Measurements from ENCODE around the gene GRIK4.

GRIK4 gene

DNA sequence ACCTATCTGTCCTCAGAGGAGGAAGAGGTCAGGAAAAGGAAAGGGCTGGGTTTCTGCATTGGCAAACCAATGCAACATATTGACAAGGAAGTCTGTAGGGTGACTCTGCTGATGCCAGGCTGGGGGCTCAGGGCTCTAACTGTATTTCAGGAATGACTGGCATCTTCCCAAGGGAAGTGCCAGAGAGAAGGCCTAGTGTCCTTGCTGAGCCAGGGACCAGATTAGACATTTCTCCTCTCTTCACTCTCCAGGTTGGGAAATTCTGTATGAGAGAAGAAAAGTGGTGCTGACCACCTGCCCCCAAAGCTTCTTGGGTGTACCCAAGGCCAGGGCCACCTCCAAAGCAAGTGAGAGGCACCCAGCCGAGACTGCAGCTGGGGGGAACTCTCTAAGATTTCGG is 27.2 kb downstream of the GRIK4 start:
- Histone ChIP-seq H3K4me1 (no peaks in the 10 kb centered on the region), H3K4me3 (no peak overlapping the region), H3K9me3 (no peaks in the 10 kb centered on the region), H3K27me3 (ENCODE audit: low read depth) (no peaks in the 10 kb centered on the region), H3K36me3 (replicated peaks) (no peaks in the 10 kb centered on the region)
- no peak for DNase-seq (ENCODE audit: low spot score in 2 of 2)
- in situ Hi-C loops (cut with MboI; ENCODE audit: low sequenced_read_pairs): no loop called here

- in situ Hi-C loops (cut with MboI; ENCODE audit: low sequenced_read_pairs): no loop called here
- Histone ChIP-seq H3K36me3 (replicated peaks) (no peaks in the 10 kb centered on the region), H3K4me3 (no peak overlapping the region), H3K9me3 (no peaks in the 10 kb centered on the region), H3K27me3 (ENCODE audit: low read depth) (no peaks in the 10 kb centered on the region), H3K4me1 (no peaks in the 10 kb centered on the region)
- DNase-seq (ENCODE audit: low spot score in 2 of 2): no peak
Measured at GRCh38 chr11:120539667-120540369, 28.3 kb downstream of the GRIK4 start.

DNA sequence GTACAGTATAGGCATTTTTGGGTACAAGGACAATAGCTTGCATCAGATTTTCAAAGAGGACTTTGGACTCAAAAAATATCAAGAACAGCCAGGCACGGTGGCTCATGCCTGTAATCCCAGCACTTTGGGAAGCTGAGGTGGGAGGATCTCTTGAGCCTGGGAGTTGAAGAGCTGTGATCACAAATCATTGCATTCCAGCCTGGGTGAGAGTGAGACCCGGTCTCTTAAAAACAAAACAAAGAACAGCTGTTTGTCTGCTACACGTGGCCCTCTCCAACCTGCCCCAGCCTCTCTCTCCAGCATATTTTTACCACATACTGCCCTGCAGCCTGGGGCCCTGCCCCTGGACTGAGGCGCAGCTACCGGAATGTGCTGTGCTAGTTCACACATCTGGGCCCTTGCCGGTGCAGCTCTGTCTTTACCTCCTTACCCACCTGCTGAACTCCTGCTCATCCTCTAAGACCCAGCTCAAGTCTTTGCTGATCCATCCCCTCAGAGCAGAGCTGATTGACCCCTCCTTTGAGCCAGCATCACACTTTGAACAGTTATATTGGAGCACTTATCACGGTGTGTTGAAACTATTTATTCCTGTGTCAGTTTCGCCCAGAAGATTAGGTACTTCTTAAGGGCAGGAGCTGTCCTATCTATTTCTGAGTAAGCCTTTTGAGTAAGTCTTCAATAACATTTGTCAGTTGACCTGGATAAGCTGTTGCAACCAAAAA is 29.4 kb downstream of the GRIK4 start:
- Histone ChIP-seq H3K4me3 (no peak overlapping the region), H3K27me3 (ENCODE audit: low read depth) (no peaks in the 10 kb centered on the region), H3K9me3 (no peaks in the 10 kb centered on the region), H3K4me1 (no peaks in the 10 kb centered on the region), H3K36me3 (replicated peaks) (no peaks in the 10 kb centered on the region)
- in situ Hi-C loops (cut with MboI; ENCODE audit: low sequenced_read_pairs): no loop called here
- DNase-seq (ENCODE audit: low spot score in 2 of 2): no peak

DNA sequence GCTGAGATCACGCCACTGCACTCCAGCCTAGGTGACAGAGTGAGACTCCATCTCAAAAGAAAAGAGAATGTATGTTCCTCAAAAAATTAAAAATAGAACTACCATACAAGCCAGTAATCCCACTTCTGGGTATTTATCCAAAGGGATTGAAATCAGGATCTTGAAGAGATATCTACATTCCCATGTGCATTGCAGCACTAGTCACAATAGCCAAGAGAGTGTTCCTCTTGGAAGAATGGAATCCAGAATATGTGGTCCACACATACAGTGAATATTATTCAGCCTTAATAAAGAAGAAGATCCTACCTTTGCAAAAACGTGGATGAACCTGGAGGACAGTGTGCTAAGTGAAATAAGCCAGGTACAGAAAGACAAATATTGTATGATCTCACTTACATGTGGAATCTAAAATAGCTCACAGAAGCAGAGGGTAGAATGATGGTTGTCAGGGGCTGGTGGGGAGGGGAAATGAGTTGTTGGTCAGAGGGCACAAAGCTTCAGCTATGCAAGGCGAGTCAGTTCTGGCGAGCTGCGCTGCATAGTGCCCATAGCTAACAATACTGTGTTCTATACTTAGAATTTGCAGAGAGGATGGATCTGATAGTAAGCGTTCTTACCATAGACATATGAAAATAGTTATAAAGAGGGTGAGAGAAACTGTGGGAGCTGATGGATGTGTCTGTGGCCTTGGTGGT is 32.1 kb downstream of the GRIK4 start:
- in situ Hi-C loops (cut with MboI; ENCODE audit: low sequenced_read_pairs): no loop called here
- Histone ChIP-seq H3K27me3 (ENCODE audit: low read depth) (no peaks in the 10 kb centered on the region), H3K4me3 (no peak overlapping the region), H3K36me3 (replicated peaks) (no peaks in the 10 kb centered on the region), H3K4me1 (no peaks in the 10 kb centered on the region), H3K9me3 (no peaks in the 10 kb centered on the region)
- DNase-seq (ENCODE audit: low spot score in 2 of 2): no peak

- H3K36me3 ChIP-seq (replicated peaks): no peaks in the 10 kb centered on the region
- H3K9me3 ChIP-seq: no peaks in the 10 kb centered on the region
- no peak for DNase-seq (ENCODE audit: low spot score in 2 of 2)
- H3K27me3 ChIP-seq (ENCODE audit: low read depth): no peaks in the 10 kb centered on the region
- no peaks in the 10 kb centered on the region for H3K4me1 ChIP-seq
- H3K4me3 ChIP-seq: no peak overlapping the region
- in situ Hi-C loops (cut with MboI; ENCODE audit: low sequenced_read_pairs): no loop called here
Measured at GRCh38 chr11:120545813-120546212, 34.3 kb downstream of the GRIK4 start.

- in situ Hi-C loops (cut with MboI; ENCODE audit: low sequenced_read_pairs): no loop called here
- Histone ChIP-seq H3K27me3 (ENCODE audit: low read depth) (no peaks in the 10 kb centered on the region), H3K4me1 (no peaks in the 10 kb centered on the region), H3K36me3 (replicated peaks) (no peaks in the 10 kb centered on the region), H3K4me3 (no peak overlapping the region), H3K9me3 (no peaks in the 10 kb centered on the region)
- DNase-seq (ENCODE audit: low spot score in 2 of 2): peak in 1 of 2 experiments; percentile 46
Measured at GRCh38 chr11:120546312-120547205, 35.0 kb downstream of the GRIK4 start.

- Histone ChIP-seq H3K4me1 (no peaks in the 10 kb centered on the region), H3K9me3 (no peaks in the 10 kb centered on the region), H3K36me3 (replicated peaks) (no peaks in the 10 kb centered on the region), H3K4me3 (no peak overlapping the region), H3K27me3 (ENCODE audit: low read depth) (no peaks in the 10 kb centered on the region)
- in situ Hi-C loops (cut with MboI; ENCODE audit: low sequenced_read_pairs): no loop called here
- DNase-seq (ENCODE audit: low spot score in 2 of 2): no peak
Measured at GRCh38 chr11:120547316-120547715, 35.8 kb downstream of the GRIK4 start.

DNA sequence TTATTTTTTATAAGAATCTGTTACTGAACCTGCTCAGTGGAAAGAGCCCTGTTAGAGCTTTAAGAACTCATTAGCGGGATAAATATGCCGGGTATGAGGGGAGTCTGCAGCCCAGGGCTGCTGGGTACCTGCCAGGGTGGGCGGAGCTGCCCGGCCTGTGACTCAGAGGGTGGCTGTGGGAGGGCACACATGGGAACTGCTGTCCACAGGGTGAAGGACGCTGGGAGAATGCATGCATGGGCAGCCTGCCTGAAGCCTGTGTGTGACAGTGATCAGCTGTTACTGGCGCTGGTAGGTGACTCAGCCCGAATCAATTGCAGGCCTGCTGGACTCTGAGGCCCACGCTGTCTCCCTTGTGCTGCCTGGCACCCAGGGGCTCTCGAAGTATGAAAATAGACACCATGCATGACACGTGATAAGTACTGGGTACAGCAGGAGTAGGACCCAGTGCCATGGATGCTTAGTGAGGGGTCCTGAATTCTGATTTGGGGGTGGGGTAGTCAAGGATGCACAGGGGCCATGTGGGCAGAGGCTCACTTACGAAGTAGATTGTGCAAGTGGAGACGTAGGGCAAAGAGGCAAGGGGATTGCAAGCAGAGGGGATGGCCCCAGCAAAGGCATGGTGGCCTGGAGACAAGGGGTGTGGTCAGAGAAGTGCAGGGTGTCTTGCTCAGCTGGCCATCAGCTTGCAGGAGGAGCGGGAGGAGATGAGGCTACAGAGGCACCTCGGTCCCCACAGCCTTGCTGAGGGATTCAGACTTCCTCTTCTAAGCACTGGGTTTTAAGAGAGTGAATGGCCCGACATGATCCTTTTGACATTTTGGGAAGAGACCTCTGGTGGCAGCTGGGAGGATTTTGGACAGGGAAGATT is 36.5 kb downstream of the GRIK4 start:
- Histone ChIP-seq H3K9me3 (no peaks in the 10 kb centered on the region), H3K27me3 (ENCODE audit: low read depth) (no peaks in the 10 kb centered on the region), H3K4me3 (no peak overlapping the region), H3K36me3 (replicated peaks) (no peaks in the 10 kb centered on the region), H3K4me1 (no peaks in the 10 kb centered on the region)
- in situ Hi-C loops (cut with MboI; ENCODE audit: low sequenced_read_pairs): no loop called here
- DNase-seq (ENCODE audit: low spot score in 2 of 2): peak in 1 of 2 experiments; percentile 49

DNA sequence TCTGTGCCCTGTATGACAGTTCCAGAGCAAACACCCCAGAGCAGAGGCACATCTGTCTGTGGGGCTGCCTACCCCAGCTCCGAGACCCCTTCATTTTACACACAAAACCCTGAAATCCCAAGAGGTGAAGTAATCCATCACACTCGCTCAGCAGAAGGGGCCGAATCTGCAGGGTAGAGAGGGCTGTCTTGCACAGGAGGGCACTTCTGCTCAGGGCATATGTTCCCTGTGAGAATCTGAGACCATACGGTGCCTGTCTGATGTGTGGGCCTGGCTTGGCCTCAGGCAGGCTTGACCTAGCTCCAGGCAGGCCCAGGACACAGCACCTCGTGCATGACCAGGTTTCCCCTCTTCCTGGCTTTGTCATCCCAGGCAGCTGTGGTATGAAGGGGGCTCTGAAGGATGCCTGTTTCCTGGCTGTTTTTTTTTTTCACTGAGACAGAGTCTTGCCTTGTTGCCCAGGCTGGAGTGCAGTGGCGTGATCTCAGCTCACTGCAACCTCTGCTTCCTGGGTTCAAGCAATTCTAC is 37.2 kb downstream of the GRIK4 start:
- no peaks in the 10 kb centered on the region for H3K36me3 ChIP-seq (replicated peaks)
- H3K4me1 ChIP-seq: no peaks in the 10 kb centered on the region

GRCh38 chr11:120549346-120549745 is 37.8 kb downstream of the GRIK4 start:
- Histone ChIP-seq H3K27me3 (ENCODE audit: low read depth) (no peaks in the 10 kb centered on the region), H3K36me3 (replicated peaks) (no peaks in the 10 kb centered on the region), H3K9me3 (no peaks in the 10 kb centered on the region), H3K4me1 (no peaks in the 10 kb centered on the region), H3K4me3 (no peak overlapping the region)
- in situ Hi-C loops (cut with MboI; ENCODE audit: low sequenced_read_pairs): no loop called here
- no peak for DNase-seq (ENCODE audit: low spot score in 2 of 2)

More for the DNA sequence above, 37.2 kb downstream of the GRIK4 start:
- Histone ChIP-seq H3K4me3 (no peak overlapping the region), H3K9me3 (no peaks in the 10 kb centered on the region), H3K27me3 (ENCODE audit: low read depth) (no peaks in the 10 kb centered on the region)
- in situ Hi-C loops (cut with MboI; ENCODE audit: low sequenced_read_pairs): no loop called here
- no peak for DNase-seq (ENCODE audit: low spot score in 2 of 2)

DNA sequence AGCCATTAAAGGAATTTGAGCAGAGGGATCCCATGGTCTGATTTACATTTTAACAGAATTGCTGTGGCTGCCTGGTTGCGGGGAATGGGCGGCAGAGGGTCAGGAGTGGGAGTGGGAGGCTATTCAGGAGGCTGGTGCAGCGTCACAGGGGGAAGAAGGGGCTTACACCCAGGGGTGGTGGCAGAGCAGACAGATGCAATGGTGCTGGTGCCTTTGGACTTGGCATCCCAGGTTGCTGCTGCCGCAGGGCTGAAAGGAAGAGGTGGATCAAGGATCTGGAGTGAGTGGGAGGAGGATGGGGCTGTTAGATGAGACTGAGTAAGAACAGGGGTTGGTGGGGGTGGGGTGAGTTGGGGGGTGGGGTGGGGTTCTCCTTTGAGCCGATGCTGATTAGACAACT is 38.5 kb downstream of the GRIK4 start:
- Histone ChIP-seq H3K27me3 (ENCODE audit: low read depth) (no peaks in the 10 kb centered on the region), H3K4me1 (no peaks in the 10 kb centered on the region), H3K36me3 (replicated peaks) (no peaks in the 10 kb centered on the region), H3K4me3 (no peak overlapping the region), H3K9me3 (no peaks in the 10 kb centered on the region)
- no peak for DNase-seq (ENCODE audit: low spot score in 2 of 2)
- in situ Hi-C loops (cut with MboI; ENCODE audit: low sequenced_read_pairs): no loop called here

GRCh38 chr11:120551191-120551590 is 39.6 kb downstream of the GRIK4 start:
- in situ Hi-C loops (cut with MboI; ENCODE audit: low sequenced_read_pairs): no loop called here
- Histone ChIP-seq H3K4me1 (no peaks in the 10 kb centered on the region), H3K36me3 (replicated peaks) (no peaks in the 10 kb centered on the region), H3K4me3 (no peak overlapping the region), H3K27me3 (ENCODE audit: low read depth) (no peaks in the 10 kb centered on the region), H3K9me3 (no peaks in the 10 kb centered on the region)
- DNase-seq (ENCODE audit: low spot score in 2 of 2): no peak
